Vagina (tissue), 2 donors: Measurements from ENCODE around the gene MYEF2.

Experiments
- CTCF ChIP-seq, 3 experiments: fragments of 450-650 bp in 2 of 3; fragments of 200-600 bp in 1 of 3; sonication (generic) in 1 of 3; IDR thresholded peaks; one replicate each; pipeline ENCODE4 v1.5.1; 2017 to 2019; ENCODE audit warnings: antibody characterized with exemption in 3 of 3, mild to moderate bottlenecking in 2 of 3, moderate library complexity in 2 of 3
- POLR2A ChIP-seq, 2 donors: fragments of 450-650 bp; IDR thresholded peaks; one replicate each; pipeline ENCODE4 v1.6.1; 2017; ENCODE audit warnings: antibody characterized with exemption in 2 of 2, mild to moderate bottlenecking in 2 of 2, moderate library complexity in 2 of 2
- POLR2AphosphoS5 ChIP-seq, 2 donors: sonication (generic); formaldehyde crosslinking; IDR thresholded peaks; one replicate each; pipeline ENCODE4 v1.9.0; 2017; ENCODE audit warnings: antibody characterized with exemption in 2 of 2, mild to moderate bottlenecking in 2 of 2, low read depth in 1 of 2; ENCODE audit not compliant: insufficient read depth in 1 of 2

DNA sequence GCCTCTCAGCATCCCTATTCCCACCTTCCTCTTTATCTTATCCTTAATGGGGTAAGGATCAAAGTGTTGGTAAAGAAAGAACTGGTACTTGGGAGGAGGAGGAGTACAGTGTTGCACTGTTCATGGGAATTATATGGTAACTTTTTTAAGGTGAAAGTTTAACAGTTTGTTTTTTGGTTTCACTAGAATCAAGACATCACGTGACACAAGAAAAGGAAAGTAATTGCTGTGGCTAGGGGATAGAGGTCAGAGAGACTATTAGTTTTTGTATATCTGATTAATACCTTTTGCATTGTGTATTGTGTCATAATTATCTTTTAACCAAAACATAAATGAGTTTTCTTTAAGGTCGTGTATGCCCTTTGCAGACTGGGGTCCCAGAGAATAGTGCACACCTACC lies 80.8 kb downstream of the MYEF2 start:
- TF ChIP-seq POLR2AphosphoS5 (IDR thresholded peaks at IDR 0.05; ENCODE audit: insufficient read depth in 1 of 2, low read depth in 1 of 2) (no peak), CTCF (IDR thresholded peaks at IDR 0.05) (no peak), POLR2A (IDR thresholded peaks at IDR 0.05) (no peak)
